ENCODE data around the gene RMND5B. TPM values are rescaled to one million over a fixed set of nuclear protein-coding genes. Genes with fewer than 3 reads are reported as not detected.

The RMND5B gene
- total RNA-seq, 1 donor from 2014 or later = 51.6 TPM

DNA sequence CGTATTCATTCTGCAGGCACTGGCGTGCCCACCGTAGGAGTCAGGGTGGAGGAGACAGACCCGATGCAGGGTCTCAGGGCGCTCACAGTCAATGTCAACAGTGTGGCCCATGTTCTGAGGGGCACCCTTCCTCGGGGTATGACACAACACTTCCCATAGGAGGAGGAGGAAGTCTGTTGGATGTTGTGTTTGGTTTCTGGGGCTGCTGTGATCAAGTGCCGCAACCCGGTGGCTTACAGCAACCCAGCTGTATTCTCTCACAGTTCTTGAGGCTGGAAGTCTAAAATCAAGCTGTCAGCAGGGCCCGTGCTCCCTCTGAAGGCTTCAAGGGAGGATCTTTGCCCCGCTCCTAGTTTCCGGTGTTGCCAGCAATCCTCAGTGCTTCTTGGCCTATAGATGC is 67.9 kb downstream of the RMND5B start:
- Histone ChIP-seq H3K36me3 (no peaks in the 10 kb centered on the region), H3K9me3 (no peaks in the 10 kb centered on the region), H3K4me3 (no peak overlapping the region), H3K27me3 (no peaks in the 10 kb centered on the region), H3K27ac (no peak overlapping the region), H3K4me1 (peaks cover 10% of the 10 kb centered on the region)
- TF ChIP-seq POLR2AphosphoS5 (IDR thresholded peaks at IDR 0.05; ENCODE audit: insufficient read depth in 1 of 2, low read depth in 1 of 2) (no peak), POLR2A (IDR thresholded peaks at IDR 0.05) (no peak)
- TF ChIP-seq, protein P1, sequence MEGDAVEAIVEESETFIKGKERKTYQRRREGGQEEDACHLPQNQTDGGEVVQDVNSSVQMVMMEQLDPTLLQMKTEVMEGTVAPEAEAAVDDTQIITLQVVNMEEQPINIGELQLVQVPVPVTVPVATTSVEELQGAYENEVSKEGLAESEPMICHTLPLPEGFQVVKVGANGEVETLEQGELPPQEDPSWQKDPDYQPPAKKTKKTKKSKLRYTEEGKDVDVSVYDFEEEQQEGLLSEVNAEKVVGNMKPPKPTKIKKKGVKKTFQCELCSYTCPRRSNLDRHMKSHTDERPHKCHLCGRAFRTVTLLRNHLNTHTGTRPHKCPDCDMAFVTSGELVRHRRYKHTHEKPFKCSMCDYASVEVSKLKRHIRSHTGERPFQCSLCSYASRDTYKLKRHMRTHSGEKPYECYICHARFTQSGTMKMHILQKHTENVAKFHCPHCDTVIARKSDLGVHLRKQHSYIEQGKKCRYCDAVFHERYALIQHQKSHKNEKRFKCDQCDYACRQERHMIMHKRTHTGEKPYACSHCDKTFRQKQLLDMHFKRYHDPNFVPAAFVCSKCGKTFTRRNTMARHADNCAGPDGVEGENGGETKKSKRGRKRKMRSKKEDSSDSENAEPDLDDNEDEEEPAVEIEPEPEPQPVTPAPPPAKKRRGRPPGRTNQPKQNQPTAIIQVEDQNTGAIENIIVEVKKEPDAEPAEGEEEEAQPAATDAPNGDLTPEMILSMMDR (IDR thresholded peaks at IDR 0.05) = no peak
- intact Hi-C loops (cut with DNase I) = no loop called here
- DNase-seq (ENCODE audit: extremely low spot score in 2 of 2) = peak in 1 of 2 donors; percentile 74

- intact Hi-C loops (cut with DNase I) = no loop called here
- no peak for TF ChIP-seq POLR2A (IDR thresholded peaks at IDR 0.05)
- TF ChIP-seq, protein P1 (IDR thresholded peaks at IDR 0.05) = no peak
- TF ChIP-seq POLR2AphosphoS5 (IDR thresholded peaks at IDR 0.05; ENCODE audit: insufficient read depth in 1 of 2, low read depth in 1 of 2) = no peak
- no peak for DNase-seq (ENCODE audit: extremely low spot score in 2 of 2)
Observed at GRCh38 chr5:178199581-178200434, 69.0 kb downstream of the RMND5B start.

More at GRCh38 chr5:178199581-178200434, 69.0 kb downstream of the RMND5B start:
- Histone ChIP-seq H3K36me3 (no peaks in the 10 kb centered on the region), H3K9me3 (no peaks in the 10 kb centered on the region), H3K4me3 (no peak overlapping the region), H3K27ac (no peak overlapping the region), H3K27me3 (no peaks in the 10 kb centered on the region), H3K4me1 (peaks cover 14% of the 10 kb centered on the region)

Other genes starting within 250 kb of the RMND5B start
- not detected for gene PROP1, start 134.8 kb upstream of the RMND5B start, total RNA-seq
- gene N4BP3, start 17.5 kb upstream of the RMND5B start, total RNA-seq = 4.9 TPM
- 172 TPM for gene NHP2, start 22.9 kb downstream of the RMND5B start, total RNA-seq
- gene GMCL2, start 56.4 kb downstream of the RMND5B start, total RNA-seq = not detected
- gene HNRNPAB, start 73.5 kb downstream of the RMND5B start, total RNA-seq = 92.6 TPM
- 77.8 TPM for gene PHYKPL, start 101.8 kb downstream of the RMND5B start, total RNA-seq

Data from vagina (tissue), 2 donors.